GM12872 (cell line): ENCODE measurements around the gene RAB13.

Experiments
- TF ChIP-seq, protein P1 (sequence below): IDR thresholded peaks from 3 replicates; pipeline ENCODE4 v1.5.1; 2011; ENCODE audit warnings: low read depth, mild to moderate bottlenecking, low read length, moderate library complexity; ENCODE audit not compliant: insufficient read depth

Gene RAB13

GRCh38 chr1:153956997-153957715, 29.0 kb downstream of the RAB13 start:
- TF ChIP-seq, protein P1, sequence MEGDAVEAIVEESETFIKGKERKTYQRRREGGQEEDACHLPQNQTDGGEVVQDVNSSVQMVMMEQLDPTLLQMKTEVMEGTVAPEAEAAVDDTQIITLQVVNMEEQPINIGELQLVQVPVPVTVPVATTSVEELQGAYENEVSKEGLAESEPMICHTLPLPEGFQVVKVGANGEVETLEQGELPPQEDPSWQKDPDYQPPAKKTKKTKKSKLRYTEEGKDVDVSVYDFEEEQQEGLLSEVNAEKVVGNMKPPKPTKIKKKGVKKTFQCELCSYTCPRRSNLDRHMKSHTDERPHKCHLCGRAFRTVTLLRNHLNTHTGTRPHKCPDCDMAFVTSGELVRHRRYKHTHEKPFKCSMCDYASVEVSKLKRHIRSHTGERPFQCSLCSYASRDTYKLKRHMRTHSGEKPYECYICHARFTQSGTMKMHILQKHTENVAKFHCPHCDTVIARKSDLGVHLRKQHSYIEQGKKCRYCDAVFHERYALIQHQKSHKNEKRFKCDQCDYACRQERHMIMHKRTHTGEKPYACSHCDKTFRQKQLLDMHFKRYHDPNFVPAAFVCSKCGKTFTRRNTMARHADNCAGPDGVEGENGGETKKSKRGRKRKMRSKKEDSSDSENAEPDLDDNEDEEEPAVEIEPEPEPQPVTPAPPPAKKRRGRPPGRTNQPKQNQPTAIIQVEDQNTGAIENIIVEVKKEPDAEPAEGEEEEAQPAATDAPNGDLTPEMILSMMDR = no peak

GRCh38 chr1:153954826-153955225, 31.3 kb downstream of the RAB13 start:
- TF ChIP-seq, protein P1 = no peak

DNA sequence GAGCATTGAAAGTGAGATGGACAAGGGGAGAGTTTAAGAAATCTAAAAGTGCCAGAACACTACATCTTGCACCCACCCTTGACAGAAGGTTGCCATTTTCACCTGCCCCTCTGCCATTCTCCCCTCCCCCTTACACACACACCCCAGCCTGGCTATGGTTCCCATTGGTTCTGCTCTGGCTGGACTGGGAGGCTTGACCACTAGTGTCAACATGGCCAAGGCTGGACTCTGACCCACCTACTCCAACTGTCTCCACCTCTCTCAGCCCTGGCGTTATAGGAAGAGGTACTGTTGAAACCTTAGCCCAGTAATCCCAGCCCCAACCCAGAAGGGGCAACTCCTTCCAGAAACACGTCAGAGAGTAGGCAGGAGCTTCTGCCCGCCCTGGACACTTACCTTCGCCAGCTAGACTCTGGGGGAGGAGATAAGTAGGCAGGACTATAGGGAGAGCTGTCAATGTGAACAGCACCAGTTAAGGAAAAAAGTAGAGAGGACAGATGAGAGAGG, 32.2 kb downstream of the RAB13 start:
- TF ChIP-seq, protein P1 = no peak

DNA sequence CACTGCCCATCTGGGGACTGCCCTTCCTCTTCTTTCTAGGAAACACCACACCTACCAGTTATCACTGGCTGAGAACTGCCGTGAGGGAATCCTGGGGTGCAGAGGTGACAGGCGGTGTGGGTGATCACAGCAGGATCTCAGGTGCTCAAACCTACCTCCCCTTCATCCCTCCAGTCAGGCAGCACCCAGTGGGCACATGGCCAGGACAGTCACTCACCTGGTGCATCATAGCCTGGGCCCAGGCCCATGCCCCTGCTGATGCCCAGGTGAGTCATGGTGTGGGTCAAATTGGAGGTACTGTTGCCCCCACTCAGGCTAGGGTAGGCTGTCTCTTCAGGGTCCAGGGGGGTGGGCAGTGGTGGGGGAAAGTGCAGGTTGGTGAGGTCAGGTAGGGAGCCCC, 34.3 kb downstream of the RAB13 start:
- TF ChIP-seq, protein P1 = no peak

DNA sequence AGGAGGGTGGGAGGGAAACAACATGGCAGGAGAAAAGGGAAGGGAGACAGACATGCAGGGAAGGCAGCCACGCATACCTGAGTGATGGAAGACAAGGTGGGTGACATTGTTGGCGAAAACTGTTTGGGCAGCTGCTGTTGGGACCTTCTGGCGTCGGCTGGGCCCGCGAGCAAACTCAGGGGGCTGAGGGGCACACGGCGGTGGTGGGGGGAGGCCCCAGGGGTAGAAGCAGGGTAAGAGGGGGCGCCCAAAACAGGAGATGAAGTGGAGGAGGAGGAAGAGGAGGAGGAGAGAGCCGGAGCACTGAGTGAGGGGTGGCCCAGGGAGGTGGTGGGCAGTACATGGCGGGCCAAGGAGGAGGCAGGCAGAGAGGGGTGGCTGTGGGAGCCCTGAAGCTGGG, 35.0 kb downstream of the RAB13 start:
- TF ChIP-seq, protein P1 = no peak

- TF ChIP-seq, protein P1 = peak; percentile 90
Measured at GRCh38 chr1:153946622-153947241, 39.4 kb downstream of the RAB13 start, which contains the start of gene DENND4B. TSS of gene DENND4B (minus strand) at chr1:153946718. CDS start at chr1:153944374, 2,344 bp downstream.

- TF ChIP-seq, protein P1 = no peak
Measured at GRCh38 chr1:153945795-153946621, 40.1 kb downstream of the RAB13 start.
